NCI-H2227 (cell line): Measurements from ENCODE around the gene CRB3.
A peak's percentile ranks its signal among the peaks of the same experiment; 100 is the strongest.
"Not testable (repeated sequence)": the region's sequence is repeated elsewhere in the genome, so short reads cannot be mapped to it uniquely, and the experiment has no call there.

Source experiments
- DNase-seq: peaks from one replicate; lab custom pipeline; 2025; ENCODE audit not compliant: unreplicated experiment; lab: John Stamatoyannopoulos, UW

The CRB3 gene

DNA sequence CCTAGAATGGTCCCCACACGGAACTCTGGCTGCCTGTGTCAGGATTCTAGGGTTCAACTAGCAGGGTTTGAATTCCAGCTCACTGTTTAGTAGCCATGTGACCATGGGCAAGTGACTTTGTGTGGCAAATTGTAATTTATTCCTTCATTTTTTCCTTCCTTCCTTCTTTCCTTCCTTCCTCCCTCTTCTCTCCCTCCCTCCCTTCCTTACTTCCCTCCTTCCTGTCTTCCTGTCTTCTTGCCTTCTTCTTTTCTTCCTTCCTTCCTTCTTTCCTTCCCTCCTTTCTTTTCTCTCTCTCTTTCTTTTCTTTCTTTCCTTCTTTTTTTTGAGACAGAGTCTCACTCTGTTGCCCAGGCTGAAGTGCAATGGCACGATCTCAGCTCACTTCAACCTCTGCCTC lies 26.1 kb downstream of the CRB3 start:
- DNase-seq = no peak

DNA sequence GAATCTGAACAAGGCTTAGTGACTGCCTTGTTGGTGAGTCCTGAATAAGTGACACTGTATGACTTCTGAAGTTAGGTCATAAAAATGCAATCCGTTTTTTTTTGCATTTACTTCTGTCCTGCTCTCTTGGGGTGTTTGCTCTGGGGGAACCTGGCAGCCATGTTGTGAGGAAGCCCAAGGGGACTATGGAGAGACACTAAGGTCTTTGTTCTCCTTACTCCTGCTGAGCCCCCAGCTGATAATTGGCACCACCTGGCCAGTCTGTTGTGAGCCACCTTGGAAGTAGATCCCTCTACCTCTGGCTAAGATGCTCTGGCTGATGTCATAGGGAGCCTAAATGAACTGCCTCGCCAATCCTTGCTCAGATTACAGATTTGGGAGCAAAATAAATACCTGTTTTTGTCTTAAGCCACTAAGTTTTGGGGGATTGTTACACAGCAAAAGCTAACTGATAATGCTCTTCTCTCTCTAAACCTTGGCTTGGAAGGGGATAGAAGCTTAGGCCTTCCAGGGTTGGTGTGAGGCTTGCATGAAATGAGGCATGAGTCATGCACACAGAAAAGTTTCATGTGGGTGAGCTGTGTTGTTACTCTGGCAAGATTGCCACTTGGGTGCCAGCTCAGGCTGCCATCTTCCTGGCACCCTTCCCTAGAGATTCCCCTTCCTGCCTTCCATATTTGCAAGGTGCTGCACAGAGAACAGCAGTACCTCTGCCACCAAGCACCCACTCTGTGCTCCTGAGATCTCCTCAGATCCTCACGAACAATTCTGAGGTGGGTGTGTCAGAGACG lies 27.9 kb downstream of the CRB3 start:
- no peak for DNase-seq

DNA sequence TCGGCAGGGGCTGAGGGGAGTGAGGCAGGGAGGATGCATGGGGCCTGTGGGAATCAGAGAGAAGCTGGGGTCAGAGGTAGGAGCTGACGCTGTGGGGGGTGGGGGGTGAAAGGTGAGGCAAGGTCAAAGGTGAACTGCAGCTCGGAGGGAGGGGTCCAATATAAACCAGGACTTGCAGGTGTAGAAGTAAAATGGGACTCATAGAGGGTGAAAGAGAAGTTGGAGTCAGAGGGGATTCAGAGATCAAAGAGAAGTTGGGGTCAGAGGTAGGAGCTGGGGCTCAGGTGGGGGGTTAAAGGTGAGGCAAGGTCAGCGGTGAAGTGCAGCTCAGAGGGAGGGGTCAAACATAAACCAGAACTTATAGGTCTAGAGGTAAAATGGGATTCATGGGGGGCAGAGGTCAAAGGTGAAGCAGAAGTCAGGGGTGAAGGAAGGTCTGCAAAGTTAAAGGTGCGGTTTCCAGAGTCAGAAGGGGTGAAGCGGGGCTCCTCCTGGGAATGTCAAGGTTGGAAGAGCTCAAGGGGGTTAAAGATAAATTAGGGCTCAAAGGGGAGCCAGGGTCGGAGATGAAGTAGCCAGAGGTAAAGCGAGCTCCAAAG lies 30.5 kb downstream of the CRB3 start:
- DNase-seq = no peak

DNA sequence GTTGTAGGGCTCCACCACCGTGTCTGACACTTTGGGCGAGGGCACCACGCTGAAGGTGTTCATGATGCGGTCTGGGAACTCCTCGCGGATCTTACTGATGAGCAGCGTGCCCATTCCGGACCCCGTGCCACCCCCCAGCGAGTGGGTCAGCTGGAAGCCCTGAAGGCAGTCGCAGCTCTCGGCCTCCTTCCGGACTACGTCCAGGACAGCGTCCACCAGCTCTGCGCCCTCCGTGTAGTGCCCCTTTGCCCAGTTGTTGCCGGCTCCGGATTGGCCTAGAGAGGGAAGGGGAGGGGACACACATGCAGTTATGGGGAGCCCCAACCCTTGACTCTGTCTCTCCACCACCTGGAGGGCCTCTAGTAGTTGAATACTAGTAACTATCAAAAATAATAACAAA lies 31.9 kb downstream of the CRB3 start:
- DNase-seq = no peak

DNA sequence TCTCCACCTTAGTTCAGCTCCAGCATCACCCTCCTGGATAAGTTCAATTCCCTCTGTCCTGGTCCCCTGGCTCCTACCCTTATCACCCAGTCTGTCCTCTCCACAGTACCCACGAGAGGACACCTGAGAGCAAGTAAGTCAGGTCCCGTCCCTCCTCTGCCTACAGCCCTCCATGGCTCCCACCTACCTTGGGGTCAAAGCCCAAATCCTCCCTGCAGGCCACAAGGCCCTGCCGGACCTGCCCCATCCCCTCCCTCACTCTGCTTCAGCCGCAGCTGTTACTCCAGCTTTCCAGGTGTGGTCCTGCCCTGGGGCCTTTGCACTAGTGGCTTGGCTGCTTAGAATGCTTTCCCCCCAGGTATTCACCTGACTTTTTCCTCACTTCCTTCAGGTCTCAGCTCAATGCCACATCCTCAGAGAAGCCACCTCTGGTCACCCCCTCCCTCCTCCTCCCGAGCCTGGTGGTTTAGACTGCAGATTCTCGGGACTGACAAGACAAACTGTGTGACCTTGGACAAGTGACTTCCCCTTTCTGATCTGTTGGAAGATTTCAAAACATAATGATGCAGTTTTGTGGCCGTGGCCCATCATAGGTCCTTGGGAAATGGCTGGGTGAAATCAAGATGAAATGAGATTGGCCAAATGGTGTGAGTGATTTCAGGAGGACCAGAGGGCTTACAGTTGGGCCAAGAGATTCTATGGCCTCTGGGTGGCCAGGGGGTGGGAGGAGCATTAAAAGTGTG lies 34.4 kb downstream of the CRB3 start:
- DNase-seq = no peak

DNA sequence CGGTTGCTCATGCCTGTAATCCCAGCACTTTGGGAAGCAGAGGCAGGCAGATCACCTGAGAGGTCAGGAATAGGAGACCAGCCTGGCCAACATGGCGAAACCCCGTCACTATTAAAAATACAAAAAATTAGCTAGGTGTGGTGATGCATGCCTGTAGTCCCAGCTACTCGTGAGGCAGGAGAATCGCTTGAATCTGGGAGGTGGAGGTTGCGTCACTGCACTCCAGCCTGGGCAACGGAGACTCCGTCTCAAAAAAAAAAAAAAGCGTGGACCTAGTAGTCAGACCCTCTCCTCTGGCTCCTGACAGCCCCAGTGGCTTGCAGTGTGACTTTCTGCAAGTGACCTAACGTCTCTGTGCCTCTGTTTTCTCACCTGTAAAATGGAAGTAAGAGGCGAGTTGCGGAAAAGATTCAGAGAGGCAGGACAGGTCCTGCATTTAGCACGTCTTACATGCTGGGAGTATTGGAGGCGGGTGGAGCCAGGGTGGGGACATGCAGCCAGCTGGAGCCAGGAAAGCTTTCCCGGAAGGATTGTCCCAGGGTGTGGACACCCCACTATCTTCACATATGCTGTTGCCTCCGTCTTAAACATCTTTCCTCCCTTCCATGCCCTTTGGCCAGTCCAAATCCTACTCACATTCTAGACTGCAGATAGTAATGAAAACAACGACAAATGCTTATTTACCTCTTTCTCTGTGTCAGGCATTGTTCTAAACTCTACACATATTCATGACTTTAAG lies 35.1 kb downstream of the CRB3 start:
- no peak for DNase-seq

DNA sequence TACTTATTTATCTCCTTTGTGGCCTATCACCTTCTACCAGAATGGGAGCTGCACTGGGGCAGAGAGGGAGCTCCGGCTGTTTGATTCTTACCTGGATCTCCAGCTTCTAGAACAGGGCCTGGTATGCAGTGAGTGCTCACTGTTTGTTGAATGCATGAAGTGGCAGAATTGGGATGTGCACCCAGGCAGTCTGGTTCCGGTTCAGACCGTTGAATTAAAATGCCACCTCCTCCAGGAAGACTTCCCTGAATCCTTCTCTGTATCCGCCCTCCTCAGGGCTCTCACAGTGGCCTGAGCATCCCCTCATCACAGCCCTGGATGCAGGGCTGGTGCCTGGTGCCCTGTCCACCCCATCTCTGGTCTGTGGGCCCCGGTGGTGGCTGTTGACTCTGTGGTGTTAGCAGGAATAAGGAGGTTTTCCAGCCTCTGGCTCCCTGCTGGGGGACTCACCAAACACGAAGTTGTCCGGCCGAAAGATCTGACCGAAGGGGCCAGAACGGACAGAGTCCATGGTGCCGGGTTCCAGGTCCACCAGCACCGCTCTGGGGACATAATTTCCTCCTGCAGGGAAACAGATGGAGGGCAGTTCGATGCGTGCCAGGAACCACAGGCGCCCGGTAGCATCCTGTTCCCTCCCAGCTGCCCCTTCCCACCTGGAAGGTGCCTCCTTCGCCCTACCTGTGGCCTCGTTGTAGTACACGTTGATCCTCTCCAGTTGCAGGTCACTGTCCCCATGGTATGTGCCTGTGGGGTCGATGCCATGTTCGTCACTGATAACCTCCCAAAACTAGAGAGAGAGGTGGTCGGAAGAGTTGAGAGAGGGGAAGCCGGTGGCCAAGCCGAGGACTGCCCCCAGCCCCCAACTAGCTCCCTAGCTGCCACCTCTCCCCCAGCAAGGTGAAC lies 37.0 kb downstream of the CRB3 start:
- DNase-seq = no peak

DNA sequence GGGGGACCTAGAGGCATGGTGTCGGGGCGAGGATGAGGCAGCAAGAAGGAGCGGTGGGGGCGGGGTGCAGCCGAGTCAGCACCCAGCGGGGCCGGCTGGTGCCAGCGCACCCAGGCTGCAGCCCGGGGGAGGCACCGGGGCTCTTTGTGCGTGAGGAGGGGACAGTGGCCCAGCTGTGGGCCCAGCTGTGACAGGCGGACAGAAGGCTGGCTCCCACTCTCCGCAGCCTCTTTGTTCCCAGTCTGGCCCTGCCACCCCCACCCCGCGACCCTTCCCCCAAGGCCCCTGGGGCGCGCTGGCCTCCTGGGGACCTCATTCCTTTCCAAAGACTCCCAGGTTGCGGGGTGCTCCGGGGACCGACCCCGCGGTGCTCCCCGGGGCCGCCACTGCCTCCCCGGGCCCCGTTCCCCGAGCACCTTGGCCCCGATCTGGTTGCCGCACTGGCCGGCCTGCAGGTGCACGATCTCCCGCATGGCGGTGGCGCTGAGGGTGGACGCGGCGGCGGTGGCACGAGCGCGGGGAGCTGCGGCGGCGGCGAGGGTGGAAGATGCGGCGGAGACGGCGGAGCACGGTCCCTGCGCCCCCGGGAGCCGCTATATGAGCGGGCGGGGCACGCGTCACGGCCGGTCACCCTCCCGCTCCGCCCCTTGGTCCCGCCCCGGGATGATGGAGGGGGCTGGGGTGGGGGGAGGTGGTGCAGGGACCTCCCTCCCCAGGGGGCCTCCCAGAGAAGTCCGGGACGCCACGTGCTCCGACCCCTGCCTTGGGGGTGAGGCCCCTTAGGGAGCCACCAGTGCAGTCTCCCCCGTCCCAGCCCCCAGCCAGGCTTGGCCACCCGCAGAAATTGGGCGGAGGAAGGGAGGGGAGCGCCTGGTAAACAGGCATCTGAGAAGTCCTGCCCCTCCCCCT lies 37.9 kb downstream of the CRB3 start, which contains the start of gene TUBB4A:
Gene TUBB4A, minus strand, starts transcription at position 570 of the 909 bp plus-strand sequence. Its CDS starts 97 bp downstream, at position 473.
- DNase-seq = peak; percentile 48

DNA sequence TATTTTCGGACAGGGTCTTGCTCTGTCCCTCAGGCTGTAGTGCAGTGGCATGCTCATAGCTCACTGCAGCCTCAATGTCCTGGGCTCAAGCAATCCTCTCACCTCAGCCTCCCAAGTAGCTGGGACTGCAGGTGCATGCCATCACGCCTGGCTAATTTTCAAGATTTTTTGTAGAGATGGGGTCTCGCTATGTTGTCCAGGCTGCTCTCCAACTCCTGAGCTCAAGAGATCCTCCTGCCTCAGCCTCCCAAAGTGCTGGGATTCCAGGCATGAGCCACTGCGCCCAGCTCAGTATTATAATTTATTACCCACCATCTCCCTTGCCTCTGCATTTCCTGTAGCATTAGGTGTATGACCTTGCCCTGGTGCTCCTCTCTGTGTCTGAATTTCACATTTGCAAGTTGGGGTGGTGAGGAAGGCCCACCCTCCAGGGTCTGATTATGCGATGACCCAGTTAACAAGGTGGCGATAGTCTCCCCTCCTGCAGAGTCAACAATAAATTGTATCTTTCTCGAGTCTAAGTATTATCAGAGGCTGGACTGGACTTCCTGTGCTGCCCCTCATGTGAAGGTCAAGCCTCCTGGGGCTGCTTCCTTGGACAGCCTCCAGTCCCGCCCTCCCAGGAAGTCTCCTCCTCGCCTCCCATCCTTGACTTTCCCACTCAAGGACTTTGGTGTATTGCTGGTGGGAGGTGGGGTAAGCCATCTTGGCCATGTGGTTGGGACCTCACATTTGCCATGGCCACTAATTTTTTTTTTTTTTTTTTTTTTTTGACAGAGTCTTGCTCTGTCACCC lies 39.5 kb downstream of the CRB3 start:
- DNase-seq = no peak

DNA sequence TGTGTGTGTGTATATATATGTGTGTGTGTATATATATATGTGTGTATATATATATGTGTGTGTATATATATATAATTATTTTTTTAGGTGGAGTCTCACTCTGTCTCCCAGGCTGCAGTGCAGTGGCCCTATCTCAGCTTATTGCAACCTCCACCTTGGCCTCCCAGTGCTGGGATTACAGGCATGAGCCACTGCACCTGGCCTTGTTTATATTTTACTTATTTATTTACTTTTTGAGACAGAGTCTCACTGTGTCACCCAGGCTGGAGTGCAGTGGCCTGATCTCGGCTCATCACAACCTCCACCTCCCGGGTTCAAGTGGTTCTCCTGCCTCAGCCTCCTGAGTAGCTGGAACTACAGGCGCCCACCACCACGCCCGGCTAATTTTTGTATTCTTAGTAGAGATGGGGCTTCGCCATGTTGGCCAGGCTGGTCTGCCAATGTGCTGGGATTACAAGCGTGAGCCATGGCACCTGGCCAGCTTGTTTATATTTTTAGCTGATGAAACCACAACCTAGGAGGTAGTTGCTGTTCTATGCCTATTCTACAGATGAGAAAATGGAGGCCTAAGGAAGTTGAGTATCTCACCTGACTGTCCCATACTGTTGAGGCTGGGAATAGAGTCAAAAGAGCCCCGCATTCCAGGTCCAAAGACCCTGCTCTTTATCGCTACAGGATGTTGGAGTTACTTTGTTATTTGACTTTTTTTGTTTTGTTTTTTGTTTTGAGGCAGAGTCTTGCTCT lies 44.1 kb downstream of the CRB3 start:
- not testable (repeated sequence) for DNase-seq

DNA sequence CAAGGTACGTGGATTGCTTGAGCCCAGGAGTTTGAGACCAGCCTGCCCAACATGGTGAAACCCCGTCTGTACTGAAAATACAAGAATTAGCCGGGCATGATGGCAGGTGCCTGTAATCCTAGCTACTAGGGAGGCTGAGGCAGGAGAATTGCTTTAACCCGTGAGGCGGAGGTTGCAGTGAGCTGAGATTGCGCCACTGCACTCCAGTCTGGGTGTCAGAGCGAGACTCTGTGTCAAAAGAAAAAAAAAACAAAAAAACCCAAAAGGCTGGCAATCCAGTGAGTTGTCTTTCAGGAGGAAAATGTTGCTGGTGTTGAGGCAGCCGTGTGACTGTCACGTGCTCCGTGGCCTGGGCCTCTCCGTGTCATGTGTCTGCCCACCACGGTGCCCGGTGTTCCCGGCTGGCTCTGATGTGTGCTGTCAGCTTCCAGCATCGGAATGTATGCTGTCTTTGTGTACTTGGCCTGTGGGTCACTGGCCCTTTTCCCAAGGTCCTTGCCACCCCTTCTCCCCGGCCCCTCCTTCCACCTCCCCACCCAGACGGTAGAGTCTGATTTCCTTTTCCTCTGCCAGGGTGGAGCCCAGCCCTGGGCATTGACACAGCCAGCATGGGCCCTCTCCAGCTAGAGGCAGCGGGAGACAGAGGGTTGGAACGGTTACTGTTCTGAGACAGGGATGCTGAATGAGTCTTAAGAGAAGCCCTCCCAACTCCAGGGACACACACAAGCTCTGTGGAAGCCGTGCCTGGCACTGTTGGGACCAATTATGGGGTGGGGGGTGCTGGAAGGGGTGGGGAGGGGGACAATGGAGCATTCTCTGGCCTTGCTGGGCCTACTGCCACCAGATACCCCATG lies 45.3 kb downstream of the CRB3 start:
- no peak for DNase-seq

DNA sequence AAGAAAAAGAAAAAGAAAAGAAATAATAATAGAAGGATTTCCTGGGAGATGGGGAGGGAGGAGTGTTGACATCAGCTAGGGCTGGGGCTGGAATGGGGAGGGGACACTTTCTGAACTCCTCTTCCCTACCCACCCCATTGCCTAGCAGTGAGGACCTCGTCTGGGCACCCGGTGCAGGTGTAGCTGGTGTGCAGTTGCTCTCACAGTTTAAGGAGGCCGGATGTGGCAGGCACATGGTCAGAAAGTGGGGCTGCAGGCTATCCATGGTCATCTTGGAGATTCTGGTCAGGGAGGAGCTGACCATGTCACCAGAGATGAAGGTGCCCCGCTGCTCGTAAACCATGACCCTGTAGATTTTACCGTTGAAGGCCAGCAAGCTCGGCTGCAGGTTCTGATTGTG lies 46.5 kb downstream of the CRB3 start:
- no peak for DNase-seq

DNA sequence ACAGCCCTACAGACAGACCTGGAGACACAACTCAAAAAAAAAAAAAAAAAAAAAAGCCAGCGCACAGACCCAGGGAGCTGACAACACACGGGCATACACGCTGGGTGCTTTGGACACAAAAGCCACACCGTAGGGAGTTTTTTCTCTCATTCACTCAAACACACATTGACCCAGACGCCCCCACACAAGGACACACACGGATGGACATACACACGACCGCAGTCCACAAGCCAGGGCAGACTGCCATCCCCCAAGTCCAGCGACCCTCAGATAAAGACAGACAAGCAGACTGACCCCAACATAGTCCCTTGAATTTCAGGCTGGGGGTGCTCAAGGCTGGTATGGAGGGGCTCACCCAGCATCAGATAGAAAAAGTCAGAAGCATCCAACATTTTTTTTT lies 50.0 kb downstream of the CRB3 start:
- no peak for DNase-seq

DNA sequence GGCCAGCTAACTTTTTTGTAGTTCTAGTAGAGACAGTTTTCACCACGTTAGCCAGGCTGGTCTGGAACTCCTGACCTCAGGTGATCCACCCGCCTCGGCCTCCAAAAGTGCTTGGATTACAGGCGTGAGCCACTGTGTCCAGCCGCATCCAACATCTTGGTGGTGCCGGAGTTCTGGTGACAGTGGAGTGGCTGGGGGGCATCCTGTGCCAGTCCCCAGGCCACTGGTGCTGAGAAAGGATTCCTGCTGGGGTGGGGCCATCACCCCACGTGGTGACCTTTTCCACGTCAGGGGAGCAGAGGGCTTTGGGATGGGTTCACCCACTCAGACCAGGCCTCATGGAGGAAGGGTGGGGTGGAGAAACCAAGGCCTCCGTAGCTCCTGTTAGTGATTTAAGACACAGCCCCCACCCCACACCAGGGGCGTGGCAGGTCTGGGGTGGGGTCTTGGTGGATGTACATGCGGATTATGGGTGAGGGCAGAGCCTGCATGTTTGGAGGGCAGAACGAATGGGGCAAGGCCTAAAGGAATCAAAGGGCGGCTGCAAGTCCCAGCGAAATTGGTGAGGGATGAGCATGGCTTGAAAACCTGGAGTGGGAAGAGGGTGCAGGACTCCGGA lies 51.0 kb downstream of the CRB3 start:
- DNase-seq = no peak

DNA sequence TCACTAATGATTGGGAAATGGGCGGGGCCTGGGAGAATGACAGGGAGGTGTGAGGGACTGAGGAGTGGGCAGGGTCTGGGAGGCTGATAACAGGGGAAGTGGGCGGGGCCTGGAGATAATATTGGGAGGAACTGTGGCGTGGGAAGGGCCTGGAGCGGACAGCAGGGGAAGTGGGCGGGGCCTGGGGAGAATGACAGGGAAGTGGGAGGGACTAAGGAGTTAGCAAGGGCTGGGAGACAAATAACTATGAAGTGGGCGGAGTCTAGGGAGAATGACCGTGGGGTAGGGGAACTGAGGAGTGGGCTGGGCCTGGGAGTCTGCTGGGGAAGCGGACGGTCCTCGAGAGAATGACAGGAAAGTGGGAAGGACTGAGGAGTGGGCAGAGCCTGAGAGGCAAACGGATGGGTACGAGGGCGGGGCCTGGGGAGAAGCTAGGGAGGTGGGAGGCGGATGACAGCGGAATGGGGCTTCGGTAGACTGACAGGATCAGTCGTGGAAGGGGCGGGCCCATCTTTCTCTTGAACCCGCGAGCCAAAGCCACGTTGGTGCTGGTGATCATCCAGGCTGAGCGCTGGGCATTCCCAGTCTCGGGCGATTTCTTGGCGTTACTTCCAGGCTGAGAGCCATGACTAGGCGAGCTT lies 52.1 kb downstream of the CRB3 start:
- DNase-seq = peak; percentile 90
